H1 (cell line): ENCODE data around the gene LAP3. TPM values are rescaled to one million over a fixed set of nuclear protein-coding genes. Genes with fewer than 3 reads are reported as not detected.
A peak's percentile ranks its signal among the peaks of the same experiment; 100 is the strongest.

Experiments used
- CTCF ChIA-PET: fragments of 300-600 bp; sonication (Branson Sonifier 250); formaldehyde crosslinking; loops from one replicate; lab custom pipeline; 2021; ENCODE audit not compliant: partially characterized antibody; lab: Charles Lee
- POLR2A ChIA-PET: fragments of 300-600 bp; sonication (Branson Sonifier 250); formaldehyde crosslinking; loops from one replicate; lab custom pipeline; 2021; ENCODE audit warnings: inconsistent platforms; ENCODE audit not compliant: partially characterized antibody; lab: Charles Lee
- DNase-seq, 2 experiments: peaks; one replicate each; pipeline versions ENCODE4 v3.0.0 to v3.0.0-alpha.2; 2010 to 2022; ENCODE audit warnings: low spot score in 2 of 2, low read depth in 1 of 2, mixed read lengths in 1 of 2
- FAIRE-seq: peaks from 2 replicates; lab custom pipeline; 2011; peaks lifted over from hg19 to GRCh38; lab: Jason Lieb, UNC
- H2AFZ ChIP-seq: 2 replicates; pipeline ENCODE4 v1.8.1; 2012; ENCODE audit warnings: low read length, inconsistent platforms
- H2AK5ac ChIP-seq: 2 replicates; pipeline ENCODE4 v1.6.1; 2013; ENCODE audit warnings: low read depth, low read length
- H2BK120ac ChIP-seq: replicated peaks from 2 replicates; pipeline ENCODE3; 2013; ENCODE audit warnings: low read depth, low read length, inconsistent platforms
- H2BK12ac ChIP-seq: 2 replicates; pipeline ENCODE4 v1.6.1; 2013; ENCODE audit warnings: low read depth, low read length
- H2BK15ac ChIP-seq: 2 replicates; pipeline ENCODE4 v1.6.1; 2013; ENCODE audit warnings: low read length
- H2BK20ac ChIP-seq: 2 replicates; pipeline ENCODE4 v1.6.1; 2013; ENCODE audit warnings: low read length
- H2BK5ac ChIP-seq: 2 replicates; pipeline ENCODE4 v1.6.1; 2013; ENCODE audit warnings: low read depth, low read length
- H3K14ac ChIP-seq: 2 replicates; pipeline ENCODE4 v1.6.1; 2013; ENCODE audit warnings: inconsistent platforms; ENCODE audit not compliant: insufficient read length
- H3K18ac ChIP-seq: 2 replicates; pipeline ENCODE4 v1.6.1; 2013; ENCODE audit warnings: low read length; ENCODE audit errors: extremely low read depth
- H3K23ac ChIP-seq: 2 replicates; pipeline ENCODE4 v1.6.1; 2013; ENCODE audit warnings: inconsistent platforms; ENCODE audit not compliant: insufficient read length
- H3K23me2 ChIP-seq: 2 replicates; pipeline ENCODE4 v1.6.1; 2013; ENCODE audit warnings: low read depth, low read length
- H3K27ac ChIP-seq: 2 replicates; pipeline ENCODE4 v1.6.1; 2011; ENCODE audit warnings: low read depth, low read length, inconsistent platforms
- H3K27me3 ChIP-seq, 4 experiments: replicated peaks in 1 of 4; 1 replicate in 1 of 4; 2 replicates in 3 of 4; pipeline versions ENCODE4 v1.6.1 to v1.8.1; 2011 to 2013; ENCODE audit warnings: low read length in 3 of 4, mild to moderate bottlenecking in 3 of 4, inconsistent platforms in 2 of 4, mixed read lengths in 2 of 4, moderate library complexity in 1 of 4; ENCODE audit not compliant: control insufficient read depth in 3 of 4, insufficient read depth in 3 of 4; ENCODE audit errors: extremely low read depth in 1 of 4
- H3K36me3 ChIP-seq, 4 experiments: 2 replicates each; pipeline versions ENCODE4 v1.6.1 to v1.8.1; 2011 to 2013; ENCODE audit warnings: mild to moderate bottlenecking in 4 of 4, low read length in 3 of 4, moderate library complexity in 2 of 4, control low read depth in 1 of 4, inconsistent platforms in 1 of 4; ENCODE audit not compliant: insufficient read depth in 4 of 4, control insufficient read depth in 2 of 4
- H3K4ac ChIP-seq: replicated peaks from 2 replicates; pipeline ENCODE3; 2013; ENCODE audit warnings: low read length, low read depth, mixed read lengths, inconsistent platforms; ENCODE audit not compliant: insufficient read length
- H3K4me1 ChIP-seq, 4 experiments: replicated peaks in 1 of 4; 1 replicate in 1 of 4; 2 replicates in 3 of 4; pipeline versions ENCODE4 v1.6.1 to v1.8.1; 2011 to 2013; ENCODE audit warnings: low read length in 3 of 4, inconsistent platforms in 2 of 4, mixed read lengths in 1 of 4; ENCODE audit not compliant: insufficient read depth in 4 of 4, control insufficient read depth in 3 of 4
- H3K4me2 ChIP-seq, 2 experiments: 2 replicates each; pipeline versions ENCODE4 v1.6.1 to v1.8.1; 2011 to 2013; ENCODE audit warnings: low read depth in 2 of 2, low read length in 2 of 2, control low read depth in 1 of 2, inconsistent platforms in 1 of 2, mild to moderate bottlenecking in 1 of 2; ENCODE audit not compliant: insufficient read depth in 1 of 2
- H3K4me3 ChIP-seq, 4 experiments: fragments of 200-600, 300-600 bp in 1 of 4; sonication (generic), shearing (Covaris generic), sonication (Bioruptor Twin) in 1 of 4; 2 replicates each; pipeline versions ENCODE4 v1.5.1 to v1.8.1; 2011 to 2016; ENCODE audit warnings: low read length in 4 of 4, low read depth in 3 of 4, control low read depth in 2 of 4, inconsistent platforms in 2 of 4, mild to moderate bottlenecking in 2 of 4, mixed read lengths in 1 of 4, moderate library complexity in 1 of 4; ENCODE audit not compliant: insufficient read depth in 2 of 4; ENCODE audit errors: extremely low read depth in 1 of 4
- H3K56ac ChIP-seq: replicated peaks from 2 replicates; pipeline ENCODE3; 2013; ENCODE audit warnings: low read depth, mild to moderate bottlenecking, mixed read lengths, low read length, inconsistent platforms; ENCODE audit not compliant: insufficient read length
- H3K79me1 ChIP-seq: 2 replicates; pipeline ENCODE4 v1.6.1; 2013; ENCODE audit warnings: low read depth, low read length, control low read depth
- H3K79me2 ChIP-seq, 2 experiments: 2 replicates each; pipeline versions ENCODE4 v1.6.1 to v1.8.1; 2012 to 2013; ENCODE audit warnings: low read length in 2 of 2, mild to moderate bottlenecking in 2 of 2, inconsistent platforms in 1 of 2; ENCODE audit not compliant: insufficient read depth in 2 of 2, control insufficient read depth in 1 of 2
- H3K9ac ChIP-seq, 4 experiments: replicated peaks in 1 of 4; 1 replicate in 1 of 4; 2 replicates in 3 of 4; pipeline versions ENCODE4 v1.6.1 to v1.8.1; 2011 to 2013; ENCODE audit warnings: low read depth in 3 of 4, low read length in 3 of 4, control low read depth in 2 of 4, mild to moderate bottlenecking in 2 of 4, moderate library complexity in 2 of 4, inconsistent platforms in 1 of 4; ENCODE audit errors: extremely low read depth in 1 of 4
- H3K9me3 ChIP-seq, 2 experiments: 2 replicates each; pipeline versions ENCODE4 v1.6.1 to v1.8.1; 2012 to 2013; ENCODE audit warnings: mild to moderate bottlenecking in 2 of 2, moderate library complexity in 2 of 2, control low read depth in 1 of 2, inconsistent platforms in 1 of 2, low read depth in 1 of 2, low read length in 1 of 2, mixed read lengths in 1 of 2; ENCODE audit not compliant: insufficient read depth in 2 of 2
- H4K20me1 ChIP-seq, 2 experiments: replicated peaks in 1 of 2; 2 replicates each; pipeline versions ENCODE3 to v1.8.1; 2011 to 2013; ENCODE audit warnings: inconsistent platforms in 2 of 2, low read length in 2 of 2, mild to moderate bottlenecking in 1 of 2; ENCODE audit not compliant: insufficient read depth in 2 of 2, control insufficient read depth in 1 of 2
- H4K5ac ChIP-seq: 2 replicates; pipeline ENCODE4 v1.6.1; 2013; ENCODE audit warnings: low read length, low read depth, mixed read lengths, inconsistent platforms; ENCODE audit not compliant: insufficient read length
- H4K8ac ChIP-seq: 2 replicates; pipeline ENCODE4 v1.8.0; 2013; ENCODE audit warnings: mild to moderate bottlenecking, moderate library complexity, low read length, inconsistent platforms; ENCODE audit not compliant: insufficient read depth; ENCODE audit errors: extremely low read depth
- H4K91ac ChIP-seq: replicated peaks from 2 replicates; pipeline ENCODE3; 2013; ENCODE audit warnings: low read length, mixed read lengths, inconsistent platforms; ENCODE audit not compliant: insufficient read length
- CTBP2 ChIP-seq: IDR thresholded peaks from 2 replicates; pipeline ENCODE4 v1.7.0; 2011; ENCODE audit warnings: borderline replicate concordance, mild to moderate bottlenecking, moderate library complexity, mixed read lengths, low read length; ENCODE audit not compliant: insufficient read depth, insufficient read length
- EGR1 ChIP-seq: IDR thresholded peaks from 2 replicates; pipeline ENCODE4 v1.6.1; 2011; ENCODE audit warnings: low read depth, low read length, borderline replicate concordance
- NANOG ChIP-seq: IDR thresholded peaks from 2 replicates; pipeline ENCODE4 v1.6.1; 2011; ENCODE audit warnings: low read length, low read depth, mild to moderate bottlenecking, inconsistent platforms; ENCODE audit not compliant: insufficient read depth, poor library complexity, severe bottlenecking
- NRF1 ChIP-seq: IDR thresholded peaks from 2 replicates; pipeline ENCODE4 v1.6.1; 2011; ENCODE audit warnings: mild to moderate bottlenecking, low read depth, low read length, improper control_type of control experiment
- SP4 ChIP-seq: IDR thresholded peaks from 2 replicates; pipeline ENCODE4 v1.6.1; 2012; ENCODE audit warnings: low read length, inconsistent platforms
- YY1 ChIP-seq: IDR thresholded peaks from 2 replicates; pipeline ENCODE4 v1.6.1; 2011; ENCODE audit warnings: low read depth, mild to moderate bottlenecking, low read length
- WGBS, 2 experiments: shearing (Covaris generic) in 1 of 2; methylation state at CpG; one replicate each; pipeline versions ENCODE4 v1.1.6 to v1.1.7; 2013 to 2015; ENCODE audit warnings: low lambda C conversion rate in 2 of 2, mixed read lengths in 2 of 2, inconsistent platforms in 1 of 2, low coverage in 1 of 2, missing lambda C conversion rate in 1 of 2; ENCODE audit not compliant: insufficient replicate concordance in 2 of 2, insufficient coverage in 1 of 2, insufficient read length in 1 of 2; ENCODE audit errors: extremely low coverage in 1 of 2, missing lambda C conversion rate in 1 of 2; 5-methylcytosine and 5-hydroxymethylcytosine counted together
- polyA plus RNA-seq, 7 experiments: library from polyadenylated mRNA; depleted of rRNA in 3 of 7; stranded (reverse) in 5 of 7; unstranded in 2 of 7; fragments of >200 nt in 5 of 7; fragments of 200-250 nt in 2 of 7; gene quantifications; 1 replicate in 5 of 7; 2 replicates in 1 of 7; 4 replicates in 1 of 7; pipeline versions ENCODE4 v1.2.1 to v1.2.3, GENCODE V29; 2011 to 2013; ENCODE audit warnings: missing spikeins in 2 of 7, mixed read lengths in 2 of 7
- total RNA-seq: library from RNA; stranded (reverse); fragmentation: NEBNext Ultra II Directional; extraction: Animal tissue kit (Norgen Biotek cat#: 25700); gene quantifications from 2 replicates; pipeline ENCODE4 v1.2.1, GENCODE V29; 2021
- TF ChIP-seq, protein P1 (sequence below): IDR thresholded peaks from 2 replicates; pipeline ENCODE4 v1.6.1; 2011; ENCODE audit warnings: low read length, improper control_type of control experiment

Gene LAP3
- total and polyA plus RNA-seq, 2 of the 8 experiments (the other 6 are each of a cell fraction or from before 2014, with no cell fraction given): 28.3 to 50.9 TPM

DNA sequence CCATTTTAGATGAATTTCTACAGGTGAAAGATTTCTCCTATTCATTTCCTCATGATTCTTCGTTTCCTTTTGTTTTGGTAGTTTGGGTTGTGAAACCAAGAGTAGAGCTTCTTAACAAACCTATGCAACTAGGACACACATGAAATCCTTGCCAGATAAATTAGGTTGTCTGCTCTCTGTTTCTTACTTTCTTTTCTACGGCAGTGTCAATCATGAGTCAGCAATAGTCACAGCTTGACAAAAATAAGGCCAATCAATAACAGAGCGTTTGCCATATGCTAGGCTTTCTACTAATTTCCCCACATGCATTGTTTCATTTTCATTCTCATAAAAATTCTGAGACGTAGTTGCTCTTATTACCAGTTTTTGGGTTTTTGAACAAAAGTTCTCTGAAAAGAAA, 41.8 kb upstream of the LAP3 start:
- Histone ChIP-seq H2BK12ac (no peak overlapping the region), H3K27ac (no peak overlapping the region), H3K79me1 (no peaks in the 10 kb centered on the region), H2BK15ac (no peak overlapping the region), H3K23ac (no peak overlapping the region), H3K4ac (no peak overlapping the region), H3K9me3 (no peaks in the 10 kb centered on the region), H2BK120ac (no peak overlapping the region), H3K23me2 (no peaks in the 10 kb centered on the region), H3K56ac (no peak overlapping the region), H2BK5ac (no peak overlapping the region), H3K4me1 (no peaks in the 10 kb centered on the region), H4K5ac (no peak overlapping the region), H3K18ac (no peak overlapping the region), H3K79me2 (no peaks in the 10 kb centered on the region), H3K9ac (no peak overlapping the region), H2AFZ (0 out of 2 replicates have a peak overlapping the region, but pooled peaks have one; percentile 58), H3K27me3 (no peaks in the 10 kb centered on the region), H2BK20ac (no peak overlapping the region), H4K91ac (no peak overlapping the region), H2AK5ac (no peak overlapping the region), H3K14ac (no peak overlapping the region), H4K20me1 (no peaks in the 10 kb centered on the region), H3K4me2 (no peak overlapping the region), H4K8ac (no peak overlapping the region), H3K36me3 (no peaks in the 10 kb centered on the region), H3K4me3 (no peak overlapping the region)
- no peak for TF ChIP-seq YY1
- TF ChIP-seq EGR1: no peak
- TF ChIP-seq, protein P1, sequence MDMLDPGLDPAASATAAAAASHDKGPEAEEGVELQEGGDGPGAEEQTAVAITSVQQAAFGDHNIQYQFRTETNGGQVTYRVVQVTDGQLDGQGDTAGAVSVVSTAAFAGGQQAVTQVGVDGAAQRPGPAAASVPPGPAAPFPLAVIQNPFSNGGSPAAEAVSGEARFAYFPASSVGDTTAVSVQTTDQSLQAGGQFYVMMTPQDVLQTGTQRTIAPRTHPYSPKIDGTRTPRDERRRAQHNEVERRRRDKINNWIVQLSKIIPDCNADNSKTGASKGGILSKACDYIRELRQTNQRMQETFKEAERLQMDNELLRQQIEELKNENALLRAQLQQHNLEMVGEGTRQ: no peak
- TF ChIP-seq SP4: no peak
- TF ChIP-seq CTBP2: no peak
- no peak for TF ChIP-seq NRF1
- TF ChIP-seq NANOG: no peak
- WGBS, 2 experiments: 90% methylated on average over 4 of the region's 4 CpGs; no CpG with 5 or more reads in 1 of the 2 experiments
- no peak for DNase-seq
- no peak for FAIRE-seq
- POLR2A ChIA-PET: interaction anchor here (1.4 kb wide), 1 partner anchor 17 kb away, joined by 4 read pairs; no protein-coding TSS in a partner anchor
- CTCF ChIA-PET: no interaction called here
